Thyroid gland (tissue), 4 donors: ENCODE results near the gene SLC8A1. TPM values are rescaled to one million over a fixed set of nuclear protein-coding genes. Genes with fewer than 3 reads are reported as not detected.

Experiments used
- DNase-seq, 2 donors: peaks; one replicate each; pipeline ENCODE4 v3.0.0-alpha.2; 2019
- H3K27ac ChIP-seq, 3 donors: fragments of 200-600 bp; sonication (generic); 1 replicate in 2 of 3; 2 replicates in 1 of 3; pipeline ENCODE4 v1.5.1; 2016 to 2019; ENCODE audit warnings: mild to moderate bottlenecking in 1 of 3, moderate library complexity in 1 of 3
- H3K27me3 ChIP-seq: fragments of 200-600 bp; sonication (generic); one replicate; pipeline ENCODE4 v1.5.1; 2019
- H3K36me3 ChIP-seq, 2 donors: fragments of 200-600 bp; sonication (generic); one replicate each; pipeline ENCODE4 v1.5.1; 2016 to 2019
- H3K4me1 ChIP-seq, 2 donors: fragments of 200-600 bp; sonication (generic); one replicate each; pipeline ENCODE4 v1.5.1; 2017 to 2019
- H3K4me3 ChIP-seq, 3 donors: fragments of 200-600 bp; sonication (generic); replicated peaks in 1 of 3; 1 replicate in 2 of 3; 2 replicates in 1 of 3; pipeline ENCODE4 v1.5.1; 2016; ENCODE audit warnings: mild to moderate bottlenecking in 1 of 3
- H3K9me3 ChIP-seq: fragments of 200-600 bp; sonication (generic); one replicate; pipeline ENCODE4 v1.5.1; 2017
- CTCF ChIP-seq, 6 experiments: fragments of 200-600 bp in 3 of 6; fragments of 450-650 bp in 3 of 6; sonication (generic) in 3 of 6; IDR thresholded peaks; one replicate each; pipeline ENCODE4 v1.5.1; 2016 to 2019; ENCODE audit warnings: antibody characterized with exemption in 6 of 6, mild to moderate bottlenecking in 2 of 6, inconsistent platforms in 1 of 6, moderate library complexity in 1 of 6
- POLR2A ChIP-seq, 2 donors: fragments of 450-650 bp; IDR thresholded peaks; one replicate each; pipeline ENCODE4 v1.6.1; 2017; ENCODE audit warnings: antibody characterized with exemption in 2 of 2, mild to moderate bottlenecking in 2 of 2, moderate library complexity in 1 of 2
- WGBS, 2 donors: methylation state at CpG; one replicate each; pipeline ENCODE4 v1.1.5; 2017; 5-methylcytosine and 5-hydroxymethylcytosine counted together
- intact Hi-C: fragments of 100-400 bp; cut with DNase I; formaldehyde crosslinking; loops from one replicate; pipeline ENCODE4 v1.15.1; 2023
- total RNA-seq, 4 donors: library from RNA; depleted of rRNA; stranded (reverse); fragments of >200 nt; gene quantifications; one replicate each; pipeline ENCODE4 v1.2.3, GENCODE V29; 2016

Gene SLC8A1
- total RNA-seq, 4 donors from 2014 or later = 2.0 to 5.1 (median 4.4) TPM

- no peaks in the 10 kb centered on the region for H3K9me3 ChIP-seq
- H3K27me3 ChIP-seq = no peaks in the 10 kb centered on the region
- 69 to 71% methylated on average over 4 of the region's 4 CpGs for WGBS, 2 donors
- no peak for DNase-seq
- H3K4me3 ChIP-seq = no peak overlapping the region
- no peaks in the 10 kb centered on the region for H3K36me3 ChIP-seq
- H3K27ac ChIP-seq = no peak overlapping the region
- intact Hi-C loops = no loop called here
- no peak for TF ChIP-seq CTCF (IDR thresholded peaks at IDR 0.05)
- no peak for TF ChIP-seq POLR2A (IDR thresholded peaks at IDR 0.05)
- no peaks in the 10 kb centered on the region for H3K4me1 ChIP-seq
Measured at GRCh38 chr2:40258135-40258457, 193.8 kb downstream of the SLC8A1 start.

GRCh38 chr2:40257340-40258134, 194.4 kb downstream of the SLC8A1 start:
- no peaks in the 10 kb centered on the region for H3K27me3 ChIP-seq
- intact Hi-C loops = no loop called here
- no peaks in the 10 kb centered on the region for H3K4me1 ChIP-seq
- no peaks in the 10 kb centered on the region for H3K9me3 ChIP-seq
- DNase-seq = no peak
- H3K36me3 ChIP-seq = no peaks in the 10 kb centered on the region
- no peak overlapping the region for H3K27ac ChIP-seq
- WGBS, 2 donors = 95 to 96% methylated on average over 7 of the region's 7 CpGs
- TF ChIP-seq POLR2A (IDR thresholded peaks at IDR 0.05) (no peak), CTCF (IDR thresholded peaks at IDR 0.05) (no peak)
- H3K4me3 ChIP-seq = no peak overlapping the region

- Histone ChIP-seq H3K27ac (no peak overlapping the region), H3K36me3 (no peaks in the 10 kb centered on the region)
Measured at GRCh38 chr2:40256649-40257048, 195.2 kb downstream of the SLC8A1 start.

GRCh38 chr2:40256008-40256407, 195.9 kb downstream of the SLC8A1 start:
- no peak for DNase-seq
- no peak overlapping the region for H3K4me3 ChIP-seq
- H3K36me3 ChIP-seq = no peaks in the 10 kb centered on the region
- H3K4me1 ChIP-seq = no peaks in the 10 kb centered on the region
- H3K9me3 ChIP-seq = no peaks in the 10 kb centered on the region
- H3K27ac ChIP-seq = no peak overlapping the region
- H3K27me3 ChIP-seq = no peaks in the 10 kb centered on the region
- intact Hi-C loops = no loop called here
- 95% methylated on average over 6 of the region's 6 CpGs for WGBS, 2 donors
- TF ChIP-seq POLR2A (IDR thresholded peaks at IDR 0.05) (no peak), CTCF (IDR thresholded peaks at IDR 0.05) (no peak)

More at GRCh38 chr2:40256649-40257048, 195.2 kb downstream of the SLC8A1 start:
- Histone ChIP-seq H3K4me1 (no peaks in the 10 kb centered on the region), H3K9me3 (no peaks in the 10 kb centered on the region), H3K27me3 (no peaks in the 10 kb centered on the region), H3K4me3 (no peak overlapping the region)
- TF ChIP-seq POLR2A (IDR thresholded peaks at IDR 0.05) (no peak), CTCF (IDR thresholded peaks at IDR 0.05) (peak in 1 of 6 experiments; percentile 9)
- intact Hi-C loops = no loop called here
- DNase-seq = no peak

- no peaks in the 10 kb centered on the region for H3K27me3 ChIP-seq
- no peak overlapping the region for H3K27ac ChIP-seq
- intact Hi-C loops = no loop called here
- no peaks in the 10 kb centered on the region for H3K4me1 ChIP-seq
- H3K36me3 ChIP-seq = no peaks in the 10 kb centered on the region
- no peak for TF ChIP-seq POLR2A (IDR thresholded peaks at IDR 0.05)
- TF ChIP-seq CTCF (IDR thresholded peaks at IDR 0.05) = no peak
- no peak for DNase-seq
- H3K4me3 ChIP-seq = no peak overlapping the region
- no peaks in the 10 kb centered on the region for H3K9me3 ChIP-seq
Measured at GRCh38 chr2:40255103-40255502, 196.8 kb downstream of the SLC8A1 start.
